T1000 (cell line): ENCODE results near the gene LONP2.
"Not testable (repeated sequence)": the region's sequence is repeated elsewhere in the genome, so short reads cannot be mapped to it uniquely, and the experiment has no call there.

ENCODE experiments used
- DNase-seq: peaks from one replicate; lab custom pipeline; 2025; ENCODE audit warnings: mixed read lengths; lab: John Stamatoyannopoulos, UW

The LONP2 gene

DNA sequence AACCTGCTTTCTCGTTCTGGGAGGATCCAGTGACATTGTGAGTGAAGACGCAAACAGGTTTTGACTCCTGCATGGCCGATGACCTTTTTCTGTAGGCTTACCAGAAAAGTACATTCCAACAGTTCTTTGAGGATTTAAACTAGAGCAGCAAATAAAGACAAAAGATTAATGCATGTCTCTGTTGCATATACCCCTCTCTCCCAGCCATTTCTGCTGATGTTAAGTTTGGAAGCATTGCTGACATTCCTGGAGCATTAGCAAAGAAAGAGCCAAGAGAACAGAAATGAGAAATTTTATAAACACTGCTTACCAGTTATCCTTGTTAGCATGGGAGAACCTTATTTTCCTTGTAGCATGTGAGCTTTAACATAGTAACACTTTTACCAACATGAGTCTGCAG is 91.9 kb downstream of the LONP2 start:
- DNase-seq: no peak

DNA sequence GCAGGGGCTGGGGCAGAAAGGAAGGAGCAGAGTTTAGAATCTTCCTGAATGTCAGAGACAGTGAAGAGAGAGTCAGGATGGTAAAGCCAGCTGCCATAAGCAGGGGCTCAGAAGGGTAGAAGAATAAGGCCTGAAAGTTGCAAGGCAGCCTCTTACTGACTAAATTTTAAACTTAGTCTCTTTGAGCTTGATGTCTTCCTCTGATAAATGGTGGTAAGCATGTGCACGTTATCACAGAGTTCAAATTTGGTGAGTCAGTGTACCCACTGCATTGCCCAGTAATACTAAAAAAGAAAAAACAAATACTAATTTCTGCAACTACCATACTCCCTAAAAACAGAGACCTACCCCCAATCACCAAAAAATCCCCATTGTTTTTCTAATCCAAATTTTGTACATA is 96.0 kb downstream of the LONP2 start:
- no peak for DNase-seq

DNA sequence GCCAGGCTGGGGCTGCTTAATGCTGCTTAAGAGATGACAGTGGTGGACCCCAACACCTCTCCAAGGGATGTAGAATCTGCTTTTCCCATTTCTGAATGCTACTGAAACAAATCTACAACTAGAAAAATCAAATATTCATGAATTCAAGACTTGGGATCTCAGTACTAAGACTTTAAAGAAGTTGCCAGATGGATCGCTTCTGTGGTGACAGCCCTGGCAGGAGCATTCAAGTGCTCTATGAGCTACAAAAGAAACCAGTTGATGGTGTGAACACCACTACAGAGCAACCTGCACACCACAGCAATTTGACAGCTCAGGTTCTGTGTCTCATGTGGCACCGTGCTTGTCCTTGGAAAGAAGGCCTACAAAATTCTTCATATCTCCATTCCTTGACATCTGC is 98.5 kb downstream of the LONP2 start:
- DNase-seq: no peak

DNA sequence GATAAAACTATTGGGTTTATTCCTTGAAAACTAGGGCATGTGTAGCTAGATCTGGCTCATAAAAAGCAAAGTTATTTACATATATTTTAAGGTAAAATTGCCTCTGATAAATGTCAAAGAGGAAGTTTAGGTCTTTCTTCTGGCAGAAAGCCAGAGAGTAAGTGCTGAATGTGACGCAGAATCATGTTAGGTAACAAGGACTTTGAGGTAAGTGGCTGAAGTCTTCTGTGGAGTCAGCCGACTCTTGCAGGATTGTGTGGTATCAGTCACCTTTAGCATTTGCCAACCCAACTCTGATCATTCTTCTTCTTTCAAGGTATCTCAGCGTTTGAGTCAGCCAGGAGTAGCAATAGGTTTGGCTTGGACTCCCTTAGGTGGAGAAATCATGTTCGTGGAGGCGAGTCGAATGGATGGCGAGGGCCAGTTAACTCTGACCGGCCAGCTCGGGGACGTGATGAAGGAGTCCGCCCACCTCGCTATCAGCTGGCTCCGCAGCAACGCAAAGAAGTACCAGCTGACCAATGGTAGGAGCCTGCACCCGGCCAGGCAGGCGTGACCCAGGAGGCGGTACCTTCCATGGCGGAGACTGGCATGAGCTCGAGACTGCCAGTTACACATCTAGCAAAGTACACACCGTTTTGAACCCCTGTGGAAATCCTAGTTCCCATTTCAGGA is 103.2 kb downstream of the LONP2 start:
- DNase-seq: no peak

DNA sequence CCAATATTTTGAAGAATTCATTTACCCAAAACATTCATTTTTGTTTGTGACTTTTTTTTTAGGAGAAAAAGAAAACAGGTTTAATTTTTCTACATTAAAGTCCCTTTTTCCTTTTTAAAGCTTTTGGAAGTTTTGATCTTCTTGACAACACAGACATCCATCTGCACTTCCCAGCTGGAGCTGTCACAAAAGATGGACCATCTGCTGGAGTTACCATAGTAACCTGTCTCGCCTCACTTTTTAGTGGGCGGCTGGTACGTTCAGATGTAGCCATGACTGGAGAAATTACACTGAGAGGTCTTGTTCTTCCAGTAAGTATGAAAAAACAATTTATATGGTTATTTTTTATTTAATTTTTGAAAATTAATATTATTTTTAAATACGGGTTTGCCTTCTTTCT is 103.9 kb downstream of the LONP2 start:
- DNase-seq: no peak

DNA sequence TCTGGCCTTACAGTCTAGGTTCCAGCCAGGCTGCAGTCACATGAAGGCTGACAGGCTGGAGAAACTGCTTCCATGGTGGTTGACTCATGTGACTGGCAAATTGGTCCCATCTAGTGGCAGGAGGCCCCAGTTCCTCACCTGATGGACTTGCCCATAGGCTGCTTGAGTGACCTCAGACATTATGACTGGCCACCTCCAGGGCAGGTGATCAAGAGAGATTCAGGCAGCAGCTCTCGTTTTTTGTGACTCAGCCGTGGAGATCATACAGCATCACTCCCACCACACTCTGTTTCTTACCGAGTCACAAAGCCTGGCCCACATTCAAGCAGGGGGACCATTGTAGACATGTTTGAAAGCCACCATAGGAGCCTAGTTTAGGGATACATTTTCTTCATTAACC is 106.6 kb downstream of the LONP2 start:
- DNase-seq: no peak

DNA sequence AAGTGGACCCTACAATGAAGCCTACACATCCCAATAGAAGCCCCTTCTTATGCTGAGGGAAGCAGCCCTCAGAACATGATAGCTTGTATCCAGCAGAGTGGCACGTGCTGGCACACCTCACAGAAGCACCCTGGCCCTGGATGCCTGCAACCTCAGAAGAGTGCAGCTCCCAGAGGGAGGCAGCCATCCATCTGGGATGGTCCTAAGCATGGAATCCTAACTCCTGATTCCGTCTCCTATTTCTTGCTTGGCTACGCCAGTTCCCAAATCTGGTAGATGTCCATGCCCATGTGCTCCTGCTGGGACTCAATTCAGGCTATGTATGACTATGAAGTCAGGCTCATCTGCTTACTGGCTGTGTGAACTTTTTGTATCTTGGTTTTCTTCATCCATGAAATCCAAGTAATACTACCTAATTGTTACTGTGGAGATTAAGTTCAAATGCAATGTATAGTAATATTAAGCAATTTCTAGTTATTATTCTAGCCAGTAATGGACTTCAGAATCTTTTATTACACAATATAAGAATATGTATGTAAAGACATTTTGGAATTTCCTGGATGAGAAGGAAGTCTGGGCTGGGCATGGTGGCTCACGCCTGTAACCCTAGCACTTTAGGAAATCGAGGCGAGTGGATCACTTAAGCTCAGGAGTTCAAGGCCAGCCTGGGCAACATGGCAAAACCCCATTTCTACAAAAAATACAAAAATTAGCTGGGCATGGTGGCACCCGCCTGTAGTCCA is 108.7 kb downstream of the LONP2 start:
- DNase-seq: no peak

DNA sequence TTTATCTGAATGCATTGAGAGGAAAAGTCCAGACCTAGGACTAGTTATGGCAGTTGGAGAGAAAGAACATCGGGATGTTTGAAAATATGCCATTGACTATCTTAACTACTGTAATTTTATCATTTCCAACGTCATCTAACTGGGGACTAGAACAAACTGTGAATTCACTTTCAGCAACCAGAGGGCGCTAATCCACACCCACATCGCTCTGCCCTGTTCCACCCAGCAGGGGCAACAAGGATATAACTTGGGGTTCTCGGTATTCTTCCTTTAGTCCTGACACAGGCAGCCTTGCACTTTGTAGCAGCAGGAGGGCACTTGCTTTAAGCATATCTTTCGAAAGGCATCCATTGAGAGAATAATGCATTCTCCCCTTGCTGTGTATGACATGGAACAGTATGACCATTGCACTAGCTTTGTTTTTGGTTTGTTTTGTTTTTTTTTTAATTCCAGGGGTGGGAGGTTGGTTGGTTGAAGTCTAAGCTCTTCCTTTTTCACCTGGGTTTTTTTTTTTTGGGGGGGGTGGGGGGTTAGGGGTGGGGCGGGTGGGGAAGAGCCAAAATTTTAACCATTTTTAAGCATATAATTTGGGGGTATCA is 109.6 kb downstream of the LONP2 start:
- no peak for DNase-seq

DNA sequence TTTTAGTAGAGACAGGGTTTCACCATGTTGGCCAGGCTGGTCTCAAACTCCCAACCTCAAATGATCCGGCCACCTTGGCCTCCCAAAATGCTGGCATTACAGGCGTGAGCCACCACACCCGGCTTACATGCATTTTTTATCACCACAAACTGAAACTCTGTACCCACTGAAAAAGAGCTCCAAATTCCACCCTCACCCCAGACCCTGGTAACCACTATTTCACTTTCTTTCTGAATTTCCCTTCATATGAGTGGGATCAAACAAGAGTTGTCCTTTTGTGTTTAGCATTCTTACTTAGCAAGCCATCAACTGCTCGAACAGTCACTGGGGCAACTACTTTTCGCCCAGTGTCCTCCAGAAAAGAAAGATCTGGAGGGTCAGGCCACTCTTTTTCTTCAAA is 110.3 kb downstream of the LONP2 start:
- DNase-seq: not testable (repeated sequence)

DNA sequence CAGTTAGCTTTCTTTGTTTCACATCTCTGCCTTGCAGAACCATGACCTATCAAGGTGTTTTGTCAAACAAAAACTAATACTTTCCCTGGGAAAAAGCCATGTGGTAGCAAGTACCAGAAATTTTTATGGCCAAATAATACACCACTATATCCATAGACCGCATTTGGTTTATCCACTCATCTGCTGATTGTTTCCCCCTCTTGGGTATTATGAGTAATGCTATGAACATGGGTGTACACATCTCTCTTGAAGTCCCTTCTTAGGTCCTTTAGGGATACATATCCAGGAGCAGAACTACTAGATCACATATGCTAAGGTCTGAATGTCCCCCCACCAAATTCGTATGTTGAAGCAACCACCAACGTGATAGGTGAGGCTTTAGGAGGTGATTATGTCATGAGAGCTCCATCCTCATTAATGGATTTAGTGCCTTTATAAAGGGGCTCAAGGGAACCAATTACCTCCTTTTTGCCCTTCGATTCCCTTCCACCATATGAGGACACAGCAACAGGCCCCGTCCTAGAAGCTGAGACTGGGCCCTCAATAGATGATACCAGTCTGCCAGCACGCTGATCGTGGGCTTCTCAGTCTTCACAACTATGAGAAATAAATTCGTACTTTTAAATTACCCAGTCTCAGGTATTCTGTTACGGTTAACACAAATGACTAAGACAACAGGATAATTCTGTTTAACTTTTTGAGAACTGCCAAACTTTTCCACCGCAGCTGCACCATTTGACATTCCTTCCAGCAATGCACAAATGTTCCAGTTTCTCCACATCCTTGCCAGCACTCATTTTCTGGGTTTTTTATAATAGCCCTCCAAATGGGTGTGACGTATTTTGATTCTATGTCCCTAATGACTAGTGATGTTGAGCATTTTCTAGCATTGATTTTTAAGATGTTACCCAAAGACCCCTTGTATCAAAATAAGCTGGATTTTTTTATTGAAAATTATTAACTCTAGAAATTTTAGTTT is 111.1 kb downstream of the LONP2 start:
- DNase-seq: no peak

DNA sequence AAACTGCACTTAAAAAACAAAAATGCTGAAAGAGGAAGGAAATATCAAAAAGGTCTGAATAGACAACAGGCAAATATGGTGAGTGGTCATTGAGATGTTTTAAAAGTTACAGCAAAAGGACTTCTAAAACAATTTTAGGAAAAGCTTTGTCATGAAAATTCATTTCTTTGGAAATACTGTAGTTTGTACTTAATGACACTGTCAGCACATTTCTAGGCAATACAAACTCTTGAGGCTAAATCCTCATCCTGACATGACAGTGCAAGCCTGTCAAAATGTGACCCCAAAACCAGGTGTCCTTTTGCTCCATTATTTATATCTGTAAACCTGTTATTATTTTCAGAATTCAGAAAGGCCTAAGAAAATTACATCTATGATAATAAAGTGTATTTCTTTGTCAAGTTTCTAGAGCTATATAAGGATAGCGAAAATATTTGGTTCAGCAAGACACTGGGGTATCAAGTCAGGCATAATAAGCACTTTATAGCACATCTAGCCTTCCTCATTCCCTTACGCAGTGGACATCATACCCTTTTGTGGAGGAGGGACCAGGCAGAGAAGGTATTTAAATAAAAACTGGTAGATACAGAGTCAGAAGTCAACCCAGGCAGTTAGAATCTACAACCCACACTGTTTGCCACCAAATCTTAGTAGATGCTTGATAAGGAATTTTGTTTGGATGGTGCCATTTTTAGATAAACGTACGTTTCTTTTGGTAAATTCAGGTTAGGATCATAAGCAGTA is 112.7 kb downstream of the LONP2 start:
- DNase-seq: no peak

DNA sequence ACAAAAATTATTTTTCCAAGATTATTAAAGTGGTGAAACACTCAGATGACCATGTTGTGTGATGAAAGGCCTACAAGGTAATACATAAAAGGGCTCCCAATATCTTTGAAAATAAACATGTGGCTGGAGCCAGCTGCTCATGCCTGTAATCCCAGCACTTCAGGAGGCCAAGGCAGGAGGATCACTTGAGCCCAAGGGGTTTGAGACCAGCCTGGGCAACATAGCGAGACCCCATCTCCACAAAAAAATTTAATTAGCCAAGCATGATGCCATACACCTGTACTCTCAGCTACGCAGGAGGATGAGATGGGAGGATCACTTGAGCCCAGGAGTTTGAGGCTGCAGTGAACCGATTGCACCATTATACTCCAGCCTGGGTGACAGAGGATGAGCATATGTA is 114.3 kb downstream of the LONP2 start:
- no peak for DNase-seq

DNA sequence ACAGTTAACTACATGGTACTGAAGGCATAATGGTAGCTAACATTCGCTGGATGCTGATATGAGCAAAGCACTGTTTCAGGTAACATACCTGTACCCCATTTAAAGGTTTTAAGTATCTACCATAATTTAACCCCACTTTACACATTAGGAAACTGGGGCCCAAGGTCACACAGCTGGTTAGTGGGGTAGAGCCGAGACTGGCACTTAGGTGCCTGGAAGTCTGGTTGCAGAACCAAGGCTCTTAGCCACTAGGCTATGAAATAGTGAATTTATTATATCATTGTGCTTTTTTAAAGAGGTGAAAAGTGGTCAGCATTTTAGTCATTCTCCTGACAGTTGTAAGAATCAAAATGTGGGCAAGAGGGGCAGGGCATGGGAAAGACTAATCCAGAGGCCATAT is 115.9 kb downstream of the LONP2 start:
- DNase-seq: no peak

DNA sequence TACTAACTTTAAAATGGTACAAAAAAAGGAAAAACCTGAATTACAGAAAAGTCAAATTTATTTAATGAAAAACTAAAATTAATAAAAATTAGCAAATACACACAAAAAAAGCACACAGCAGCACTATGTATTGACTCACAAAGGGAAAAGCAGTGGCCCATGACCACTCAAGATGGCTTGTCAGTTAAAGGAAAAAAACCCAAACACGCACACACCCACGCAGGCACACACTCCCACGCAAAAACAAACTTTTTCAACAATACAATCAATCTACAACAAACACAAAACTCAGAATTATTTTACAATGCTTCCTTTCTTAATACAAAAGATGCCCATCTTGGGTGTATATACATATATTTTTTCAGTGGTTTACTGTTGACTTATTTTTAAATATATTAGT is 116.9 kb downstream of the LONP2 start:
- no peak for DNase-seq

DNA sequence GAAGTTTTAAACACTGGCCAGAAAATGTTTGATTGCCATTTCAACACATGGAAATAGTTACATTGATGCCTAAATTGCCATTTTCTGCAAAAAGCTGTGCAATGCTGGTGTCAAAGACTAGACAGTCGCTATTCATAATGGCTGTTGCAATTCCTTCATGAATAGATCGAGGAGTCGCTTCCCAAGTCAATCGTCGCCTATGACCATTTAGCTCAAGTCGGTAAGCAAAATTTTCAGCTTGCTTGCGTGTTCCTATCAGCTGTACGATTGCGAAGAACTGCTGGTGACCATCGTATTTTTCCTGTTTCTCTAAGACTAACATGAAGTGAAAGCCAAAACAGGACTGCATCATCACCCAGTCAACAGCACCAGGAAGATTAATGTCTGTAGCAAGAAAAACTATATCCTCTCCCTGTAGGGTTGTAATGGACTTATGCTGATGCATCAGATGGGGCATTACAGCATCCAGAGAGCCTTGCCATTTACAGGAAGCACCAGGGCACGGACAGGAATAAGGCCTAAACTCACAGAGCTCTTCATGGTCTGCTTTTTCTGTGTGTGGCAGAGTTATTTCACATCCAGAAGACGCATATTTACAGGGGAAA is 117.5 kb downstream of the LONP2 start:
- no peak for DNase-seq

DNA sequence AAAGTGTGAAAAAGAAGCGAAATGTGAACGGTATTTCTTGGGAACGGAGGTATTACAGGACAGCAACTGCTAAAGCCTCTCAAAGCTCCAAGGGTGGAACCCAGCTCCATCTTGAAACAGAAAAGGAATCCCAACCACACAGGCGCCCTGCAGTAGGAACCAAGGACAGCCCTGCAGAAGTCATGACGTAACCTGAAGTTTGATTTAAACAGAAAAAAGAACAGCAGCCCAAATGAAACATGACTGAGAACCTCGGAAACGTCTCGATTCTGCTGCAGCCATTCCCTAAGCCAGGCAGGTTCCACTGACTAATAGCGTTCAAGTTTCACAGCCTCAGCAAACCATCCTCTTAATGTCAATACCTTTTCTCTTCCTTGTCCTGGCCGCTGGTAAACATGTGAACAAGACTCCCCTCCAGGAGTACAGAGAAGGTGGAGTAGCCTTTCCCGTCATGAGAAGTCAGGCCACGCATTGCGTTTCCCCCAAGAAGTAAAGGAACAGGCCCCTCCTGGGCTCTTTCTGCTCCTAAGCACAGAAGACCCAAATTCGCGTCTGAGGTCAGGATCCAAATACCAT is 121.0 kb downstream of the LONP2 start:
- DNase-seq: no peak

DNA sequence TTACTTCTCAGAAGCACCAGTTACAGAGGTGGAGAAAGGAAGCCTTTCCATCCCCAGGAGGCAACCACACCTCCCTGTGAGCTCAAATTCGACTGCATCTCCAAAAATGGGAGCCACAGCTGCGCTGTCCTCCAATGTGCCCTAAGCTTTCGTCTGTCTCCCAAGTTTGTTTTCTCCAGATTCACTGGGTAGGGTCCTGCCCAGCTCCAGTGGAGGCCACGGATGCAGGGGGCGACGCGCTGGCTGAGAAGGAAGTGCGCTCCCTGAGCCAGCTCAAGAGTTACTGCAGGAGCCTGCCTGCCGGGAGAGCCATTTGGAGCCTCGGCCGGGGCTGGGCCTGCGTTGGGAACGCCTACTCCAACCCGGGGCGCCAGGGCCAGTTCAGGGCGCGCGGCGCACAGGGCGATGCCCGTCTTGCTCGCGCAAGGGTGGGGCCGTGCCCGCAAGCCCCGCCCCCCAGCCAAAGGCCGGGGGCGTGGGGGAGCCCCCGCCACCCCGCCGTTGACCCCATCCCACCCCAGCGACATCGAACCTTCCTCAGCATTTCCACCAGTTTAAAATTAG is 121.6 kb downstream of the LONP2 start:
- peak; percentile 63 for DNase-seq

DNA sequence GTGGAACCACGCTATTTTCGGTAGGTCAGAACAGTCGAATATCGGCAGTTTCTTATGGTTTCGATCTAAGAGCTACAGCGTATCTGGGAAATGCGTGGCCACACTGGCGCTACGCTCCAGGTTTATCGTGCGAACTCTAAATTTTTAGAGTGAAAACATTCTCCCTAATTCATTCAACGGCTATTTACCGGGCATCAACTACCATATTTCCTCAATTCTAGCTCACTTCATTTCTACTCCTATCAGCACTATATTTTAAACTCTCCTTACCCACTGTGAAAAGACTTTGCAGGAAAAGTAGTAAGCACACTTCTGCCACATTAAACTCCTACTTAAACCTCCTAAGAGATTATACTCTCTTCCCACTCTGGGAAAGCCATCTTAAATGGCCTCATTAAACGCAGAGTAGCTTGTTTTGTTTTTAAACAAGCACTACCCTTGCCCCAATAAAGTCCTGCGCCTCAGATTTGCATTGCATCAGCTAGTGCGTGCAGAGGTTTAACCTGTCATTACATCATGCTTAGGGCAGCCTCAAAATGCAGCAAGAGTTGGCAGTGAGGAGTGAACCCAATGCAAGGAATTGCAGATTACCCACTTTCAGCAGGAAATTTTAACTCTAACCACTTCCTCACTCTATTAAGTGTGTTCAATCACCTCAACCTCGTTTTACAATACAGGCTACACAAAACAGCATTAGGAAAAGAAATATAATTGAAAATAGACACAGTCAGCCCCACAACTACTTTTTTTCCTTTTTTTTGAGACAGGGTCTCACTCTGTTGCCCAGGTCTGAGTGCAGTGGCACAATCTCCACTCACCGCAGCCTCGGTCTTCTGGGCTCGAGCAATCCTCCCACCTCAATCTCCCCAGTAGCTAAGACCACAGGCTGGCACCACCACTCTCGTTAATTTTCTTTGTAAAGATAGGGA is 122.3 kb downstream of the LONP2 start:
- DNase-seq: no peak

DNA sequence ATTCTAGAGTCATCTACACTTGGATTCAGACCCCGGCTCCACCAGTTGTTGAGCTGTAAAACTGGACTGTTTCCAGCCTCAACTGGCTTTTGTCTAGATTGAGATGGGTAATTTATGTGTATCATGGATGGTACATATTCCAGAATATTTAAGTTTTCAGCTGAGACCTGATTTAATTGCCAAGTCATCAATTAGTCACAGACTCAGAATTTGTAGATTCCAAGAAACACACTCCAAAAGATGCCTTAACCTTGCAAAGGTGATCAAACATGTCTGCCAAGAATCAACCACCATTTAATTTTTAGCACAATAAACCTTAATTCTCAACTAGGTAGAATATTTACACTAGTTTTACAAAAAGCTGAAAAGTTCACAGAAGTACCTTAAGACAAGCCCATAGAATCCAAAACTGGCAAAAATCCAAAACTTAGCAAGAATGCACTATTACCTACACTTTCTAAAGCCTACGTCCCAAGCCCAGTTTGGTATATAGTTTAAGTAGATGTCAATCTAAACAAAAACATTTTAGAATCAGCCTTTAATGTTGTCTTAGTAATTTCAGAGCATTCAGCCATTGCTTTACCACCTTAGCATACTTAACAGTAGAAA is 123.4 kb downstream of the LONP2 start:
- DNase-seq: no peak
